Mononuclear cell (primary cell): ENCODE measurements around the gene FAM199X. TPM values are rescaled to one million over a fixed set of nuclear protein-coding genes. Genes with fewer than 3 reads are reported as not detected.

Experiments used
- total RNA-seq: library from RNA; depleted of rRNA; stranded (reverse); fragments of >200 nt; gene quantifications from one replicate; pipeline ENCODE4 v1.2.3, GENCODE V29; 2012

The FAM199X gene
- total RNA-seq, 1 donor = 35.3 TPM

Other genes starting within 250 kb of the FAM199X start
- gene TMSB15B, start 203.8 kb upstream of the FAM199X start, total RNA-seq = 5.9 TPM
- not detected for gene H2BW1, start 152.7 kb upstream of the FAM199X start, total RNA-seq
- not detected for gene H2BW2, start 126.5 kb upstream of the FAM199X start, total RNA-seq
- gene TMSB15C, start 90.2 kb upstream of the FAM199X start, total RNA-seq = 3.9 TPM
- 3.4 TPM for gene ZCCHC18, start 53.9 kb upstream of the FAM199X start, total RNA-seq
- 8.3 TPM for gene SLC25A53, start 9.4 kb upstream of the FAM199X start, total RNA-seq
- not detected for gene ESX1, start 88.5 kb downstream of the FAM199X start, total RNA-seq